Suppressor macrophage (primary cell): ENCODE measurements around the gene GPR3.
"Not testable (repeated sequence)": the region's sequence is repeated elsewhere in the genome, so short reads cannot be mapped to it uniquely, and the experiment has no call there.

Source experiments
- DNase-seq, 4 experiments: peaks; one replicate each; pipeline ENCODE4 v3.0.0-alpha.2; 2020 to 2022

GPR3 gene

GRCh38 chr1:27380224-27380623 lies 12.2 kb upstream of the GPR3 start:
- peak in 2 of 4 experiments; percentile 41 to 47 for DNase-seq

GRCh38 chr1:27380766-27381733 lies 11.4 kb upstream of the GPR3 start:
- DNase-seq: no peak

GRCh38 chr1:27381969-27382762 lies 10.3 kb upstream of the GPR3 start:
- no peak for DNase-seq

- DNase-seq: no peak
These were observed 9.3 kb upstream of the GPR3 start, which contains the start of gene CD164L2 for GRCh38 chr1:27383039-27383605. Gene CD164L2, minus strand, starts transcription at chr1:27383333. Its CDS starts 94 bp downstream, at chr1:27383239.

- DNase-seq: no peak
These were observed 8.8 kb upstream of the GPR3 start for GRCh38 chr1:27383661-27384060.

GRCh38 chr1:27384797-27385196 lies 7.6 kb upstream of the GPR3 start:
- not testable (repeated sequence) for DNase-seq

GRCh38 chr1:27388337-27389005 lies 4.0 kb upstream of the GPR3 start:
- peak; percentile 50 to 74 (median 55) for DNase-seq

- DNase-seq: peak in 2 of 4 experiments; percentile 20 to 23
These were observed 819 bp upstream of the GPR3 start for GRCh38 chr1:27391511-27392095.

- no peak for DNase-seq
These were observed 585 bp downstream of the GPR3 start for GRCh38 chr1:27392778-27393635.

- no peak for DNase-seq
These were observed 1.3 kb downstream of the GPR3 start for GRCh38 chr1:27393641-27394281.

- DNase-seq: no peak
These were observed 1.8 kb downstream of the GPR3 start for GRCh38 chr1:27394282-27394658.

- no peak for DNase-seq
These were observed 2.5 kb downstream of the GPR3 start for GRCh38 chr1:27394925-27395324.

GRCh38 chr1:27395441-27396195 lies 3.2 kb downstream of the GPR3 start:
- peak; percentile 77 to 85 (median 82) for DNase-seq

- no peak for DNase-seq
These were observed 4.7 kb downstream of the GPR3 start for GRCh38 chr1:27397110-27397509.

- no peak for DNase-seq
These were observed 5.3 kb downstream of the GPR3 start for GRCh38 chr1:27397749-27398148.

- peak in 1 of 4 experiments; percentile 14 for DNase-seq
These were observed 6.2 kb downstream of the GPR3 start for GRCh38 chr1:27398405-27399149.

GRCh38 chr1:27399251-27400025 lies 7.0 kb downstream of the GPR3 start:
- peak in 1 of 4 experiments; percentile 18 for DNase-seq
